GM08714 (cell line): ENCODE measurements around the gene ZNF512.
"Not testable (repeated sequence)": the region's sequence is repeated elsewhere in the genome, so short reads cannot be mapped to it uniquely, and the experiment has no call there.

ENCODE experiments used
- H3K4me3 ChIP-seq: fragments of 200-500 bp; sonication (Bioruptor generic); 2 replicates; pipeline ENCODE4 v1.5.1; 2014; ENCODE audit warnings: mild to moderate bottlenecking, low read length, inconsistent platforms
- ZNF274 ChIP-seq: IDR thresholded peaks from 2 replicates; pipeline ENCODE4 v1.6.1; 2012; ENCODE audit warnings: mild to moderate bottlenecking, low read depth, low read length

The ZNF512 gene

GRCh38 chr2:27596627-27597026, 13.8 kb downstream of the ZNF512 start:
- H3K4me3 ChIP-seq = no peak overlapping the region
- TF ChIP-seq ZNF274 = no peak

DNA sequence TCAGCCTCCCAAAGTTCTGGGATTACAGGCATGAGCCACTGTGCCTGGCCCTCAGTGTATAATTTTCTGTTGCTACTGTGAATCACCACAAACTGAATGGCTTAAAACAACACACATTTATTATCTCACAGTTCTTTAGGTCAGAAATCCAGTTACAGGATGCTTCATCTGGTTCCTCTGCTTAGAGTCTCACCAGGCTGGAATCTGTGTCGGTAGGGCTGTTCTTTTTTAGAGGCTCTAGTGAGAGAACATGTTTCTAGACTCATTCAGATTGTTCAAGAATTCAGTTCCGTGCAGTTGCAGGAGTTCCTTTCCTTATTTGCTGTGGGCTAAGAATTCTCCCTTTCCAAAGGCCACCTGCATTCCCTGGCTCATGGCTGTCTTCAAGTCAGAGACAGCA, 23.8 kb downstream of the ZNF512 start:
- TF ChIP-seq ZNF274 = no peak

DNA sequence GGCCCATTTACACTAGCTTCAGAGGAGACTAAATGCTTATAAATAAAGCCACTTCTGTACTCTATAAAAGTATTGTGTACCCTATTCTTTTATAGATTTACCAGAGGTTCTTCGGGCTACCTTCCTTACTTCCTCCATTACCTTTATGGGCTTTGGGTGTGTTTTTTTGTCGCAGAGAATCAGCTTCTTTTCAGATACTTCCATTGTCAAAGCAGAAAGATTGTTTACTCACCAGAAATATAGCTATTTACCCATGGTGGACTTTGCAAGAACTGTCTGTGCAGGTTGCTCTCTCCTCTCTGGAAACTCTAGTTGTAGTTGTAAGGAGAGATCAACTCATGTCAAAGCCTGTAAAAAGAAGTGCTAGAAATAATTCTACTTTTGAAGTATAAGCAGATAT, 31.1 kb downstream of the ZNF512 start:
- no peak overlapping the region for H3K4me3 ChIP-seq
- no peak for TF ChIP-seq ZNF274

More for the DNA sequence above, 23.8 kb downstream of the ZNF512 start:
- no peak overlapping the region for H3K4me3 ChIP-seq

DNA sequence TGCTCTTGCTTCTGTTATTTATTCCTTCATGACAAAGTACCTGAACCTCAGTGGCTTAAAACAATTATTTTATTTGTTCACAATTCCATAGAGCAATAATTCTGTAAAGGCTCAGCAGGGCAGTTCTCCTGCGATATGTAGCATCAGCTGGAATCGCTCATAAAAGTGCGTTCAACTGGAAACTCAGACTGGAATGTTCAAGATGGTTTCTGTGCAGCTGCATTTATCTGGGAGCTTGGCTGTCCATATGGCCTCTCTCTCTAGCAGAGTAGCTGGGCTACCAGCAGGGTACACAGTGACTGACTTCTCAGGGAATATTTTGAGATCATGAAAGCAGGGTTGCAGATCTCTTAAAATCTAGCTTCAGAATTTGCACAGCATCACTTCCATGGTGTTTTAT, 32.5 kb downstream of the ZNF512 start:
- no peak overlapping the region for H3K4me3 ChIP-seq
- TF ChIP-seq ZNF274 = no peak

GRCh38 chr2:27621524-27621923, 38.7 kb downstream of the ZNF512 start:
- TF ChIP-seq ZNF274 = no peak
- H3K4me3 ChIP-seq = no peak overlapping the region

- no peak for TF ChIP-seq ZNF274
- no peak overlapping the region for H3K4me3 ChIP-seq
Observed at GRCh38 chr2:27622921-27623384, 40.1 kb downstream of the ZNF512 start.

- H3K4me3 ChIP-seq = no peak overlapping the region
- no peak for TF ChIP-seq ZNF274
Observed at GRCh38 chr2:27624943-27625342, 42.1 kb downstream of the ZNF512 start.

GRCh38 chr2:27626323-27626722, 43.5 kb downstream of the ZNF512 start:
- H3K4me3 ChIP-seq = not testable (repeated sequence)

DNA sequence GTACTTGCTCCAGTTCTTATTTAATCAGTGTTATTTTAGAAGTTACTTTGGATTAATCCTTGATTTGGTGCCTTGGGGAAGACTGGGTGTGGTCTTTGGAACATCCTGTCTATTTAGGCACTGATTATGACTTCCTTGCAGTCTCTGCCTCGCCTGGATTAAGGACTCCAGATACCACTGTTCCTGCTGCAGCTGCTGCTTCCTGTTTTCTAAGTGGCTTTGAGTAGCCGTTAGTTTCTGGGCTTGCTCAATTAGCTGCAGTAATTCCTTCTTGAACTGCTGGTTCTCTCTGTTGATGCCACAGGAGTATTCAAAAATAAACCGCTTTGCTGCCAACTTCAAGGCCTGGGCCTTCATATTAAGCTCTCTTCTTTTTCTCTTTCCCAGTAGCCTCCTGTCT, 44.1 kb downstream of the ZNF512 start:
- not testable (repeated sequence) for H3K4me3 ChIP-seq

DNA sequence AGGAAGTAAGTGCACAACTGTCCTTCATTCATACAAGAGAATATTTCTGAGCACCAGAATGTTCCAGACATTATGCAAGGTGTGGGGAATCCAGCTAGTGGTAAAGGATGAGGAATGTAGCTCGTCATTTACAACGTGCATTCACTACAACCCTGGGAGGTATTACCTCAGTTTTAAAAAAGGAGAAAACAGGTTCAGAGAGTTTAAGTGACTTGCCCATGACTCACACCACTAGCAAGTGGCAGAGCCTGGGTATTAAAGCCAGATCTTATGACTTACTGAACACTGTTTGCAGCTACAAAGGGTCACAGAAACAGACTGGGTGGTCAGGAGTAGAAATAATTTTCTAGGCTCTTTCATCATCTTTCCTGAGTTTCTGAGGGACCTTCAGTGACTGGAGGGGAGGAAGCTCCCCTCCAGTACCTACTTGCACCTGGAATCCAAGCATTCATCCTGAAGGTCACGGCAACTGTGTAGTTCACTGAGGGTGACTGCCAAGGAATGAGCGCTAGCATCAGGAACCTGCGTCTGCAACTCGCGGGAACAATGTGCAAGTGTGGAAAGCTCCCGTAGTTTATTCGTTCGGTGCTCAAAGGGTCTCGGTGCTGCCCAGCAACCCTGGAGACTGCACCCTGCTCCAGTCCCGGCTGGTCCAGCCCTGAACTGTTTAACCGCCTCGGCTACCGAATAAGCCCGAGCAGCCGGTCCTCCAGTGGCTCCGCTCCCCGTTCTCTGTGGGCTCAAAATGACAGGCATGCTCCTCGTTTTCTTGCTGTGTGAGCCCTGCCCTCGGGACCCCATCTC, 45.3 kb downstream of the ZNF512 start:
- no peak for TF ChIP-seq ZNF274
- H3K4me3 ChIP-seq = peak overlapping the region; percentile 96

- no peak for TF ChIP-seq ZNF274
- peak within 1 kb of the TSS; percentile 96 for H3K4me3 ChIP-seq
Observed at GRCh38 chr2:27628767-27629709, 46.2 kb downstream of the ZNF512 start, which contains the start of the genes CCDC121 and GPN1. CCDC121 (minus strand) TSS chr2:27629012; CDS start chr2:27627799, 1,213 bp downstream. GPN1 (plus strand) TSS chr2:27629050; CDS start chr2:27629059, 9 bp downstream.

DNA sequence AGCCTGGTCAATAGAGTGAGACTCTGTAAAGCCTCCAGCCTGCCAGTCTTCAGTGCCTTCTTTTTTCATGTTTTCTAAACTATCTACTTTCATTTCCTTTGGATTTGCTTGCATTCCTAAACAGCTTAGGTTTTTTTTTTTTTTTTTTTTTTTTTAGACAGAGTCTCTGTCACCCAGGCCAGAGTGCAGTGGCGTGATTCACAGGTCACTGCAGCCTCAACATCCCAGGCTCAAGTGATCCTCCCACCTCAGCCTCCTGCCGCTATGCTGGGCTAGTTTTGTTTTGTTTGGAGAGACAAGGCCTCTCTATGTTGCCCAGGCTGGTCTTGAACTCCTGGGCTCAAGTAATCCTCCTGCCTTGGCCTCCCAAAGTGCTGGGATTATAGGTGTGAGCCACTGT, 47.4 kb downstream of the ZNF512 start:
- H3K4me3 ChIP-seq = not testable (repeated sequence)

GRCh38 chr2:27634291-27634690, 51.4 kb downstream of the ZNF512 start:
- no peak for TF ChIP-seq ZNF274
- no peak overlapping the region for H3K4me3 ChIP-seq

- no peak overlapping the region for H3K4me3 ChIP-seq
- TF ChIP-seq ZNF274 = no peak
Observed at GRCh38 chr2:27636766-27637165, 53.9 kb downstream of the ZNF512 start.
